Mammary epithelial cell (primary cell): ENCODE results near the gene MAP3K4.

Experiments used
- CTCF ChIP-seq, 2 donors: IDR thresholded peaks in 1 of 2; conservative IDR thresholded peaks in 1 of 2; 2 replicates each; pipeline ENCODE4 v1.5.1; 2011 to 2012; ENCODE audit warnings: inconsistent platforms in 2 of 2, low read length in 2 of 2, mild to moderate bottlenecking in 2 of 2, control low read depth in 1 of 2, low read depth in 1 of 2; ENCODE audit not compliant: insufficient read depth in 1 of 2; ENCODE audit errors: extremely low read depth in 1 of 2
- EZH2 ChIP-seq: IDR thresholded peaks from 2 replicates; pipeline ENCODE4 v1.6.1; 2012; ENCODE audit warnings: low read length, inconsistent platforms, borderline replicate concordance

GRCh38 chr6:161153725-161154124 is 162.2 kb downstream of the MAP3K4 start:
- TF ChIP-seq CTCF (conservative IDR thresholded peaks at IDR 0.05 in 1 of 2, IDR thresholded peaks at IDR 0.05 in 1 of 2; ENCODE audit: extremely low read depth in 1 of 2, insufficient read depth in 1 of 2, low read depth in 1 of 2, low read length in 2 of 2) (no peak), EZH2 (no peak)
